Measurements from ENCODE around the gene TBKBP1. TPM values are rescaled to one million over a fixed set of nuclear protein-coding genes. Genes with fewer than 3 reads are reported as not detected.

Gene TBKBP1
- total RNA-seq, 1 experiment from 2014 or later, result 33.2 TPM

- H4K91ac ChIP-seq (ENCODE audit: insufficient read length, low read depth, low read length), result no peak overlapping the region
- peaks cover 26% of the 10 kb centered on the region for H3K27me3 ChIP-seq (ENCODE audit: insufficient read depth, low read length)
- no peak overlapping the region for H3T11ph ChIP-seq (ENCODE audit: low read length)
- no peak overlapping the region for H2BK120ac ChIP-seq (ENCODE audit: low read depth, low read length, poor library complexity, severe bottlenecking)
- no peak overlapping the region for H3K9ac ChIP-seq (ENCODE audit: extremely low read depth, insufficient read length, low read length)
- peak; percentile 21 for DNase-seq
- no peak for TF ChIP-seq CTCF (conservative IDR thresholded peaks at IDR 0.05)
- no peak overlapping the region for H3K56ac ChIP-seq (ENCODE audit: insufficient read length, low read depth, low read length)
- no peaks in the 10 kb centered on the region for H3K79me2 ChIP-seq (ENCODE audit: insufficient read depth, low read length)
- H2AFZ ChIP-seq (ENCODE audit: low read length), result no peak overlapping the region
- H3K4me1 Mint-ChIP-seq, result peaks cover 14 to 29% of the 10 kb centered on the region in 2 experiments
- H3K27ac ChIP-seq (ENCODE audit: insufficient read length, low read depth, low read length), result no peak overlapping the region
- no peak overlapping the region for H2BK20ac ChIP-seq (ENCODE audit: low read depth, low read length, poor library complexity, severe bottlenecking)
- no peaks in the 10 kb centered on the region; a peak in 1 of 7 replicates for H3K36me3 Mint-ChIP-seq (ENCODE audit: insufficient read depth in 1 of 3, low read depth in 3 of 3)
- peaks cover 9% of the 10 kb centered on the region for H3K23me2 ChIP-seq (ENCODE audit: insufficient read length, low read depth, low read length, poor library complexity, severe bottlenecking)
- H3K14ac ChIP-seq (ENCODE audit: insufficient read depth, low read length), result no peak overlapping the region
- no peaks in the 10 kb centered on the region for H3K4me1 ChIP-seq (ENCODE audit: insufficient read depth, low read length)
- no peak overlapping the region for H4K8ac ChIP-seq (replicated peaks; ENCODE audit: insufficient read length, low read depth, low read length)
- no peak overlapping the region for H2BK12ac ChIP-seq (ENCODE audit: insufficient read length, low read depth, low read length)
- WGBS (ENCODE audit: extremely low coverage, insufficient read length, low lambda C conversion rate), result no CpG with 5 or more reads among the region's 2 CpGs
- no peak overlapping the region for H3K18ac ChIP-seq (ENCODE audit: insufficient read length, low read depth, low read length)
- H3K4me3 Mint-ChIP-seq, result no peak overlapping the region
- no peak overlapping the region for H2BK5ac ChIP-seq (ENCODE audit: insufficient read length, low read length)
- no peaks in the 10 kb centered on the region for H3K9me3 ChIP-seq (ENCODE audit: control insufficient read depth, low read depth, low read length)
- no peak overlapping the region for H3K27ac Mint-ChIP-seq
- no peak overlapping the region for H4K5ac ChIP-seq (ENCODE audit: insufficient read length, low read depth, low read length)
- no peaks in the 10 kb centered on the region for H3K79me1 ChIP-seq (ENCODE audit: insufficient read depth, low read depth, low read length, poor library complexity, severe bottlenecking)
- H3K27me3 Mint-ChIP-seq (ENCODE audit: low read depth), result peaks cover 79% of the 10 kb centered on the region
- no peak overlapping the region for H2AK5ac ChIP-seq (ENCODE audit: insufficient read length, low read length)
- H3K9me3 Mint-ChIP-seq, result peaks cover 0 to 2% of the 10 kb centered on the region in 2 experiments; a peak in 1 of 5 replicates
- no peaks in the 10 kb centered on the region for H4K20me1 ChIP-seq (ENCODE audit: control insufficient read depth, insufficient read depth, insufficient read length)
- H2BK15ac ChIP-seq (ENCODE audit: low read depth, low read length), result no peak overlapping the region
- H3K4me2 ChIP-seq (ENCODE audit: insufficient read depth, insufficient read length, low read length), result no peak overlapping the region
- H3K4ac ChIP-seq (ENCODE audit: low read depth, low read length), result no peak overlapping the region
- H3K23ac ChIP-seq (ENCODE audit: insufficient read length, low read depth, low read length), result no peak overlapping the region
Observed at GRCh38 chr17:47731396-47731795, 37.4 kb downstream of the TBKBP1 start.

All from H9 (cell line).